ENCODE data around the gene CLPTM1L. TPM values are rescaled to one million over a fixed set of nuclear protein-coding genes. Genes with fewer than 3 reads are reported as not detected.
"Not testable (repeated sequence)": the region's sequence is repeated elsewhere in the genome, so short reads cannot be mapped to it uniquely, and the experiment has no call there.

The CLPTM1L gene
- total RNA-seq, 2 experiments from 2014 or later, result 395 TPM

GRCh38 chr5:1330146-1330846 is 14.6 kb downstream of the CLPTM1L start:
- H3K4me1 ChIP-seq (ENCODE audit: insufficient read depth, low read length, poor library complexity, severe bottlenecking), result no peaks in the 10 kb centered on the region
- H3K9me2 ChIP-seq (ENCODE audit: insufficient read depth, low read length), result no peaks in the 10 kb centered on the region
- ChIA-PET POLR2A (interaction anchor here (0.7 kb wide), 1 partner anchor 12 kb away, joined by 3 read pairs; no protein-coding TSS in a partner anchor), CTCF (ENCODE audit: unreplicated experiment) (no interaction called here)
- no peak for DNase-seq (ENCODE audit: low spot score)
- H3K79me2 ChIP-seq (ENCODE audit: insufficient read depth, low read depth, low read length), result peaks cover 9% of the 10 kb centered on the region; the same call in 1 of the 2 replicates
- TF ChIP-seq EZH2phosphoT487 (IDR thresholded peaks at IDR 0.05; ENCODE audit: borderline replicate concordance, low read depth, low read length) (no peak), CTCF (conservative IDR thresholded peaks at IDR 0.05; ENCODE audit: low read length) (no peak)
- intact Hi-C loops (cut with micrococcal nuclease; ENCODE audit: unreplicated experiment), result no loop called here
- peaks cover 84% of the 10 kb centered on the region for H3K36me3 ChIP-seq (ENCODE audit: insufficient read depth, low read length)
- no peak overlapping the region for H3K27ac ChIP-seq (ENCODE audit: low read depth, low read length, poor library complexity, severe bottlenecking)
- no peak overlapping the region for H3K4me3 ChIP-seq (ENCODE audit: low read depth, low read length, poor library complexity, severe bottlenecking)
- no peak overlapping the region for H2AFZ ChIP-seq (ENCODE audit: low read length)
- H3K9me3 ChIP-seq (ENCODE audit: low read length), result no peaks in the 10 kb centered on the region
- H3K4me2 ChIP-seq (ENCODE audit: low read length), result no peak overlapping the region
- no TSS peak for BruUV-seq (replicated peaks)
- no peaks in the 10 kb centered on the region; the same call in 1 of the 2 replicates for H4K20me1 ChIP-seq (ENCODE audit: insufficient read depth, low read length)

- Histone ChIP-seq H3K4me3 (ENCODE audit: low read depth, low read length, poor library complexity, severe bottlenecking) (no peak overlapping the region), H4K20me1 (ENCODE audit: insufficient read depth, low read length) (no peaks in the 10 kb centered on the region; the same call in 1 of the 2 replicates), H2AFZ (ENCODE audit: low read length) (no peak overlapping the region), H3K4me1 (ENCODE audit: insufficient read depth, low read length, poor library complexity, severe bottlenecking) (no peaks in the 10 kb centered on the region), H3K27ac (ENCODE audit: low read depth, low read length, poor library complexity, severe bottlenecking) (no peak overlapping the region), H3K79me2 (ENCODE audit: insufficient read depth, low read depth, low read length) (peaks cover 4% of the 10 kb centered on the region; the same call in 1 of the 2 replicates), H3K9me2 (ENCODE audit: insufficient read depth, low read length) (no peaks in the 10 kb centered on the region), H3K4me2 (ENCODE audit: low read length) (no peak overlapping the region), H3K9me3 (ENCODE audit: low read length) (no peaks in the 10 kb centered on the region), H3K36me3 (ENCODE audit: insufficient read depth, low read length) (peaks cover 84% of the 10 kb centered on the region)
- no peak for DNase-seq (ENCODE audit: low spot score)
- ChIA-PET CTCF (ENCODE audit: unreplicated experiment) (no interaction called here), POLR2A (interaction anchor here (1.0 to 1.4 kb wide), 3 partner anchors 10 to 15 kb away, joined by 3 read pairs; no protein-coding TSS in a partner anchor)
- no TSS peak for BruUV-seq (replicated peaks)
- TF ChIP-seq EZH2phosphoT487 (IDR thresholded peaks at IDR 0.05; ENCODE audit: borderline replicate concordance, low read depth, low read length) (no peak), CTCF (conservative IDR thresholded peaks at IDR 0.05; ENCODE audit: low read length) (no peak)
- intact Hi-C loops (cut with micrococcal nuclease; ENCODE audit: unreplicated experiment), result no loop called here
These were observed 15.8 kb downstream of the CLPTM1L start for GRCh38 chr5:1329111-1329579.

- H3K79me2 ChIP-seq (ENCODE audit: insufficient read depth, low read depth, low read length); H4K20me1 ChIP-seq (ENCODE audit: insufficient read depth, low read length); H2AFZ ChIP-seq (ENCODE audit: low read length); H3K9me3 ChIP-seq (ENCODE audit: low read length); H3K27ac ChIP-seq (ENCODE audit: low read depth, low read length, poor library complexity, severe bottlenecking); DNase-seq (ENCODE audit: low spot score); H3K4me1 ChIP-seq (ENCODE audit: insufficient read depth, low read length, poor library complexity, severe bottlenecking); CTCF ChIA-PET (ENCODE audit: unreplicated experiment); intact Hi-C loops (cut with micrococcal nuclease; ENCODE audit: unreplicated experiment); H3K4me3 ChIP-seq (ENCODE audit: low read depth, low read length, poor library complexity, severe bottlenecking); BruUV-seq (replicated peaks); H3K4me2 ChIP-seq (ENCODE audit: low read length); H3K9me2 ChIP-seq (ENCODE audit: insufficient read depth, low read length): not testable (repeated sequence)
- POLR2A ChIA-PET, result interaction anchor here (0.6 to 1.4 kb wide), 7 partner anchors 10 to 21 kb away, joined by 3 to 5 read pairs (median 3); no protein-coding TSS in a partner anchor
- peaks cover 84% of the 10 kb centered on the region for H3K36me3 ChIP-seq (ENCODE audit: insufficient read depth, low read length)
These were observed 16.4 kb downstream of the CLPTM1L start for GRCh38 chr5:1328237-1329110.

- BruUV-seq (replicated peaks); H2AFZ ChIP-seq (ENCODE audit: low read length); H3K4me2 ChIP-seq (ENCODE audit: low read length); intact Hi-C loops (cut with micrococcal nuclease; ENCODE audit: unreplicated experiment); H3K9me3 ChIP-seq (ENCODE audit: low read length); H4K20me1 ChIP-seq (ENCODE audit: insufficient read depth, low read length); H3K4me3 ChIP-seq (ENCODE audit: low read depth, low read length, poor library complexity, severe bottlenecking); H3K27ac ChIP-seq (ENCODE audit: low read depth, low read length, poor library complexity, severe bottlenecking); H3K9me2 ChIP-seq (ENCODE audit: insufficient read depth, low read length); DNase-seq (ENCODE audit: low spot score); H3K4me1 ChIP-seq (ENCODE audit: insufficient read depth, low read length, poor library complexity, severe bottlenecking); H3K79me2 ChIP-seq (ENCODE audit: insufficient read depth, low read depth, low read length): not testable (repeated sequence)
- ChIA-PET CTCF (ENCODE audit: unreplicated experiment) (interaction anchor here (1.2 kb wide), 1 partner anchor 9 kb away, joined by 6 read pairs; no protein-coding TSS in a partner anchor), POLR2A (interaction anchor here (1.0 to 2.0 kb wide), 4 partner anchors 10 to 40 kb away, joined by 3 to 8 read pairs (median 5); no protein-coding TSS in a partner anchor)
- H3K36me3 ChIP-seq (ENCODE audit: insufficient read depth, low read length), result peaks cover 84% of the 10 kb centered on the region
These were observed 17.8 kb downstream of the CLPTM1L start for GRCh38 chr5:1326901-1327756.
